HepG2 (cell line): Measurements from ENCODE around the gene FNIP2. TPM values are rescaled to one million over a fixed set of nuclear protein-coding genes. Genes with fewer than 3 reads are reported as not detected.

ENCODE experiments used
- ATAC-seq: fragments of 200-7000 bp; cut with Tn5 transposase; 3 replicates; pipeline ENCODE4 v1.9.1; 2020; ENCODE audit warnings: mild to moderate bottlenecking, moderate library complexity
- BruUV-seq: library from RNA; stranded (reverse); fragments of 400-500 nt; replicated peaks from 2 replicates; lab custom pipeline; 2021; lab: Mats Ljungman, UMichigan
- CTCF ChIA-PET: fragments of 300-600 bp; formaldehyde crosslinking; extraction: SDS; loops from one replicate; lab custom pipeline; 2021; ENCODE audit warnings: low total read pairs, inconsistent platforms, low intra/inter-chr PET ratio; lab: Yijun Ruan, JAX
- POLR2A ChIA-PET: fragments of 350-600 bp; sonication (Branson Sonifier 250); formaldehyde crosslinking; loops from one replicate; lab custom pipeline; 2020; ENCODE audit warnings: antibody characterized with exemption, inconsistent platforms; lab: Yijun Ruan, JAX
- DNase-seq: peaks from one replicate; pipeline ENCODE4 v3.0.0-alpha.2; 2015; ENCODE audit warnings: low spot score
- FAIRE-seq: peaks from 3 replicates; lab custom pipeline; 2011; peaks lifted over from hg19 to GRCh38; lab: Jason Lieb, UNC
- H2AFZ ChIP-seq: one replicate; pipeline ENCODE4 v1.6.1; 2011; ENCODE audit warnings: low read length, inconsistent platforms
- H3K27ac ChIP-seq: fragments of 300-600 bp; 3 replicates; pipeline ENCODE4 v1.8.0; 2011; ENCODE audit warnings: mixed run types, mild to moderate bottlenecking, mixed read lengths, low read length, inconsistent platforms; ENCODE audit not compliant: insufficient read depth; ENCODE audit errors: extremely low read length
- H3K27me3 ChIP-seq, 2 experiments: fragments of 200-600 bp in 1 of 2; 2 replicates in 1 of 2; 3 replicates in 1 of 2; pipeline versions ENCODE4 v1.6.0 to v1.8.0; 2011; ENCODE audit warnings: low read length in 2 of 2, mild to moderate bottlenecking in 2 of 2, moderate library complexity in 2 of 2, inconsistent platforms in 1 of 2; ENCODE audit not compliant: insufficient read depth in 2 of 2, control insufficient read depth in 1 of 2
- H3K36me3 ChIP-seq, 2 experiments: fragments of 200-600 bp in 1 of 2; replicated peaks in 1 of 2; 2 replicates in 1 of 2; 3 replicates in 1 of 2; pipeline versions ENCODE4 v1.5.1 to v1.8.0; 2011; ENCODE audit warnings: low read length in 2 of 2, inconsistent platforms in 1 of 2; ENCODE audit not compliant: insufficient read depth in 2 of 2, control insufficient read depth in 1 of 2
- H3K4me1 ChIP-seq: 2 replicates; pipeline ENCODE4 v1.5.1; 2012; ENCODE audit warnings: low read length, inconsistent platforms; ENCODE audit not compliant: insufficient read depth
- H3K4me2 ChIP-seq: 2 replicates; pipeline ENCODE4 v1.6.0; 2011; ENCODE audit warnings: low read depth, low read length, inconsistent platforms
- H3K4me3 ChIP-seq, 3 experiments: fragments of 200-600 bp in 1 of 3; sonication (generic), shearing (Covaris generic) in 1 of 3; replicated peaks in 1 of 3; 2 replicates each; pipeline ENCODE4 v1.5.1; 2011 to 2016; ENCODE audit warnings: low read length in 3 of 3, inconsistent platforms in 2 of 3, low read depth in 2 of 3, mild to moderate bottlenecking in 2 of 3, control low read depth in 1 of 3, mixed read lengths in 1 of 3; ENCODE audit not compliant: insufficient read depth in 1 of 3
- H3K79me2 ChIP-seq: one replicate; pipeline ENCODE4 v1.6.1; 2011; ENCODE audit warnings: low read length, inconsistent platforms; ENCODE audit not compliant: insufficient read depth
- H3K9ac ChIP-seq: 2 replicates; pipeline ENCODE4 v1.6.0; 2011; ENCODE audit warnings: mild to moderate bottlenecking, low read depth, low read length, inconsistent platforms; ENCODE audit not compliant: insufficient read depth
- H3K9me3 ChIP-seq: 2 replicates; pipeline ENCODE4 v1.5.1; 2012; ENCODE audit warnings: mild to moderate bottlenecking, low read length
- H4K20me1 ChIP-seq: 2 replicates; pipeline ENCODE4 v1.6.0; 2011; ENCODE audit warnings: inconsistent platforms, mild to moderate bottlenecking, low read length, moderate library complexity; ENCODE audit not compliant: insufficient read depth
- CENPT ChIP-seq: sonication (generic); formaldehyde crosslinking; IDR thresholded peaks from 2 replicates; pipeline ENCODE4 v1.8.0; 2022; ENCODE audit warnings: low read depth, mild to moderate bottlenecking, moderate library complexity, missing genetic modification reagents
- E2F1 ChIP-seq: sonication (generic); formaldehyde crosslinking; IDR thresholded peaks from 2 replicates; pipeline ENCODE4 v1.5.0; 2020; ENCODE audit warnings: missing genetic modification reagents
- EP300 ChIP-seq, 3 experiments: sonication (generic) in 1 of 3; formaldehyde crosslinking in 1 of 3; IDR thresholded peaks; 2 replicates each; pipeline versions ENCODE4 v1.5.1 to v1.6.1; 2011 to 2020; ENCODE audit warnings: low read depth in 2 of 3, low read length in 2 of 3, borderline replicate concordance in 1 of 3, improper control_type of control experiment in 1 of 3, mild to moderate bottlenecking in 1 of 3, missing genetic modification reagents in 1 of 3, moderate library complexity in 1 of 3
- FOXM1 ChIP-seq: sonication (generic); formaldehyde crosslinking; IDR thresholded peaks from 2 replicates; pipeline ENCODE4 v1.5.0; 2020; ENCODE audit warnings: missing genetic modification reagents
- KDM3A ChIP-seq: IDR thresholded peaks from 2 replicates; pipeline ENCODE4 v1.6.1; 2018; ENCODE audit warnings: low read depth, missing compliant biosample characterization
- PHB2 ChIP-seq: fragments of 450-650 bp; IDR thresholded peaks from 2 replicates; pipeline ENCODE4 v1.6.1; 2018; ENCODE audit not compliant: partially characterized antibody
- SAP130 ChIP-seq: IDR thresholded peaks from 2 replicates; pipeline ENCODE4 v1.6.1; 2016; ENCODE audit warnings: low read depth
- WGBS: methylation state at CpG from one replicate; pipeline ENCODE4 v1.1.6; 2017; ENCODE audit warnings: low lambda C conversion rate; 5-methylcytosine and 5-hydroxymethylcytosine counted together
- in situ Hi-C: cut with HindIII; loops from 2 replicates; pipeline ENCODE4 v1.10.0; 2017; ENCODE audit warnings: low pct_unique_long_range_greater_than_20kb; ENCODE audit not compliant: extremely low pct_ligation_motif_present
- intact Hi-C: fragments of 100-400 bp; cut with micrococcal nuclease; formaldehyde crosslinking; loops from one replicate; pipeline ENCODE4 v1.10.0; 2022; ENCODE audit not compliant: unreplicated experiment
- polyA plus RNA-seq, 8 experiments: library from polyadenylated mRNA; depleted of rRNA in 3 of 8; stranded (reverse) in 7 of 8; unstranded in 1 of 8; fragments of >200 nt; fragmentation: Illumina TruSeq in 4 of 8; extraction: Trizol in 4 of 8; gene quantifications; 2 replicates each; pipeline versions ENCODE4 v1.2.1 to v1.2.3, GENCODE V29; 2011 to 2016; ENCODE audit warnings: low read depth in 4 of 8, missing spikeins in 1 of 8, mixed read lengths in 1 of 8; ENCODE audit not compliant: insufficient read depth in 1 of 8
- total RNA-seq, 5 experiments: library from RNA; depleted of rRNA; stranded (reverse); fragments of >200 nt; fragmentation: Illumina TruSeq; extraction: Trizol; gene quantifications; 2 replicates each; pipeline ENCODE4 v1.2.3, GENCODE V29; 2016; ENCODE audit warnings: low read depth in 1 of 5

Gene FNIP2
- total and polyA plus RNA-seq, 2 of the 13 experiments (the other 11 are each of a cell fraction or from before 2014, with no cell fraction given), result 15.5 to 21.0 TPM

- H3K27ac ChIP-seq, result no peak overlapping the region
- H3K9me3 ChIP-seq, result no peaks in the 10 kb centered on the region
- DNase-seq, result no peak
- H3K27me3 ChIP-seq, result no peaks in the 10 kb centered on the region
- peaks cover 68% of the 10 kb centered on the region for H3K4me1 ChIP-seq
- no peak overlapping the region for H2AFZ ChIP-seq
- no peak overlapping the region for H3K9ac ChIP-seq
- H3K4me2 ChIP-seq, result no peak overlapping the region
- POLR2A ChIA-PET, result no interaction called here
- intact Hi-C loops, result loop anchor here (5.0 kb wide), 1 partner anchor 62 kb away; the partner anchor contains the start of gene FNIP2
- ATAC-seq, result no peak
- H3K79me2 ChIP-seq, result peaks cover 30% of the 10 kb centered on the region
- in situ Hi-C loops, result loop anchor here (5.0 kb wide), 1 partner anchor 47 kb away; no protein-coding TSS in a partner anchor
- CTCF ChIA-PET, result no interaction called here
- H4K20me1 ChIP-seq, result no peaks in the 10 kb centered on the region
- peaks cover 5 to 40% of the 10 kb centered on the region in 2 experiments for H3K36me3 ChIP-seq
- WGBS, result 93% methylated on average over 2 of the region's 2 CpGs
- no peak overlapping the region for H3K4me3 ChIP-seq
- no peak for TF ChIP-seq FOXM1
- TF ChIP-seq KDM3A (CRISPR knock-in tag), result no peak
- TF ChIP-seq CENPT (CRISPR knock-in tag), result no peak
- TF ChIP-seq SAP130 (CRISPR knock-in tag), result no peak
- TF ChIP-seq PHB2, result no peak
- no peak for FAIRE-seq
- no TSS peak for BruUV-seq
Observed at GRCh38 chr4:158829254-158829653, 60.4 kb downstream of the FNIP2 start.

- BruUV-seq, result no TSS peak
- Histone ChIP-seq H3K9me3 (no peaks in the 10 kb centered on the region), H3K27me3 (no peaks in the 10 kb centered on the region), H3K36me3 (peaks cover 10 to 47% of the 10 kb centered on the region in 2 experiments), H3K27ac (no peak overlapping the region), H3K4me3 (no peak overlapping the region), H4K20me1 (no peaks in the 10 kb centered on the region), H3K4me1 (peaks cover 52% of the 10 kb centered on the region), H3K9ac (no peak overlapping the region), H2AFZ (no peak overlapping the region), H3K4me2 (no peak overlapping the region), H3K79me2 (peaks cover 10% of the 10 kb centered on the region)
- CTCF ChIA-PET, result no interaction called here
- intact Hi-C loops, result no loop called here
- in situ Hi-C loops, result no loop called here
- no peak for ATAC-seq
- 57% methylated on average over 5 of the region's 5 CpGs for WGBS
- FAIRE-seq, result no peak
- no peak for DNase-seq
- TF ChIP-seq E2F1, result no peak
- TF ChIP-seq EP300 (IDR thresholded peaks at IDR 0.05; ENCODE audit: low read depth in 2 of 2, low read length in 2 of 2), result 0 out of 4 replicates have a peak, but pooled peaks of 1 of the 2 experiments have one; percentile 5
- TF ChIP-seq EP300 (CRISPR knock-in tag; IDR thresholded peaks at IDR 0.05; ENCODE audit: borderline replicate concordance), result no peak
- POLR2A ChIA-PET, result no interaction called here
Observed at GRCh38 chr4:158833602-158834001, 64.8 kb downstream of the FNIP2 start.
